Smooth muscle cell (in vitro differentiated cells): ENCODE measurements around the gene TBC1D17. TPM values are rescaled to one million over a fixed set of nuclear protein-coding genes. Genes with fewer than 3 reads are reported as not detected.

Source experiments
- microRNA-seq: library from miRNA; unstranded; fragments of <30 nt; microRNA quantifications from one replicate; pipeline ENCODE4, GENCODE V29; 2016; ENCODE audit warnings: borderline number of aligned reads
- polyA plus RNA-seq: library from polyadenylated mRNA; unstranded; fragments of >200 nt; fragmentation: Nextera tagmentation; extraction: Ambion mirVana; gene quantifications from 2 replicates; pipeline ENCODE4 v1.2.1, GENCODE V29; 2016
- small RNA-seq: library from RNA; depleted of rRNA; stranded (forward); fragments of <200 nt; gene quantifications from one replicate; pipeline ENCODE3, GENCODE V24; 2014
- total RNA-seq: library from RNA; depleted of rRNA; stranded (reverse); fragments of >200 nt; gene quantifications from 2 replicates; pipeline ENCODE4 v1.2.3, GENCODE V29; 2014

TBC1D17 gene
- total and polyA plus RNA-seq, 2 experiments from 2014 or later, result 9.2 to 41.8 TPM

Small RNA genes within 50 kb of the gene (microRNA-seq; reads per million reads assigned to microRNA genes)
- gene MIR4749 (8.2 reads per million, percentile 8 among the genes with 10 or more reads in this experiment), gene MIR4750 (9.4 reads per million, percentile 11 among the genes with 10 or more reads in this experiment), gene MIR6800 (not detected)

Small RNA genes within 50 kb of the gene (small RNA-seq; reads per million reads assigned to genes)
- not detected for gene MIR4749

Other genes starting within 250 kb of the TBC1D17 start
- gene RRAS, start 237.6 kb upstream of the TBC1D17 start, total RNA-seq, result 82.3 and 86.5 TPM in 2 replicates
- 224 and 248 TPM in 2 replicates for gene RRAS, start 237.6 kb upstream of the TBC1D17 start, polyA plus RNA-seq
- gene SCAF1, start 235.5 kb upstream of the TBC1D17 start, total RNA-seq, result 7.9 and 10.2 TPM in 2 replicates
- 12.1 and 15.9 TPM in 2 replicates for gene SCAF1, start 235.5 kb upstream of the TBC1D17 start, polyA plus RNA-seq
- 35.1 and 38.2 TPM in 2 replicates for gene IRF3, start 211.8 kb upstream of the TBC1D17 start, total RNA-seq
- 45.9 and 64.1 TPM in 2 replicates for gene IRF3, start 211.8 kb upstream of the TBC1D17 start, polyA plus RNA-seq
- gene BCL2L12, start 211.8 kb upstream of the TBC1D17 start, total RNA-seq, result 3.2 and 10.8 TPM in 2 replicates
- gene BCL2L12, start 211.8 kb upstream of the TBC1D17 start, polyA plus RNA-seq, result 34.0 and 44.1 TPM in 2 replicates
- 147 and 174 TPM in 2 replicates for gene PRMT1, start 200.4 kb upstream of the TBC1D17 start, total RNA-seq
- gene PRMT1, start 200.4 kb upstream of the TBC1D17 start, polyA plus RNA-seq, result 170 and 175 TPM in 2 replicates
- 1.6 and 3.6 TPM in 2 replicates for gene ADM5, start 188.1 kb upstream of the TBC1D17 start, total RNA-seq
- gene ADM5, start 188.1 kb upstream of the TBC1D17 start, polyA plus RNA-seq, result 1.7 and 3.1 TPM in 2 replicates
- gene CPT1C, start 186.6 kb upstream of the TBC1D17 start, total RNA-seq, result 7.6 and 19.7 TPM in 2 replicates
- gene CPT1C, start 186.6 kb upstream of the TBC1D17 start, polyA plus RNA-seq, result 20.0 and 21.0 TPM in 2 replicates
- not detected in 2 replicates for gene TSKS, start 114.4 kb upstream of the TBC1D17 start, total RNA-seq
- gene TSKS, start 114.4 kb upstream of the TBC1D17 start, polyA plus RNA-seq, result not detected in 2 replicates
- 55.8 and 57.7 TPM in 2 replicates for gene AP2A1, start 110.7 kb upstream of the TBC1D17 start, total RNA-seq
- gene AP2A1, start 110.7 kb upstream of the TBC1D17 start, polyA plus RNA-seq, result 57.8 and 65.2 TPM in 2 replicates
- gene FUZ, start 64.4 kb upstream of the TBC1D17 start, total RNA-seq, result 6.9 and 16.2 TPM in 2 replicates
- 18.3 and 19.8 TPM in 2 replicates for gene FUZ, start 64.4 kb upstream of the TBC1D17 start, polyA plus RNA-seq
- 16.9 and 20.4 TPM in 2 replicates for gene MED25, start 59.4 kb upstream of the TBC1D17 start, total RNA-seq
- 34.1 and 36.4 TPM in 2 replicates for gene MED25, start 59.4 kb upstream of the TBC1D17 start, polyA plus RNA-seq
- gene PTOV1, start 26.5 kb upstream of the TBC1D17 start, total RNA-seq, result 49.0 and 81.0 TPM in 2 replicates
- gene PTOV1, start 26.5 kb upstream of the TBC1D17 start, polyA plus RNA-seq, result 256 and 266 TPM in 2 replicates
- 15.3 and 19.4 TPM in 2 replicates for gene PNKP, start 10.1 kb upstream of the TBC1D17 start, total RNA-seq
- 42.4 and 53.6 TPM in 2 replicates for gene PNKP, start 10.1 kb upstream of the TBC1D17 start, polyA plus RNA-seq
- gene AKT1S1, start 347 bp upstream of the TBC1D17 start, total RNA-seq, result 10.4 and 15.8 TPM in 2 replicates
- gene AKT1S1, start 347 bp upstream of the TBC1D17 start, polyA plus RNA-seq, result 60.2 and 72.2 TPM in 2 replicates
- 0.13 TPM in 1 of 2 replicates, not detected in the other for gene IL4I1, start 19.2 kb downstream of the TBC1D17 start, total RNA-seq
- gene IL4I1, start 19.2 kb downstream of the TBC1D17 start, polyA plus RNA-seq, result 0.54 and 1.3 TPM in 2 replicates
- gene ATF5, start 51.5 kb downstream of the TBC1D17 start, total RNA-seq, result 4.2 and 5.0 TPM in 2 replicates
- gene ATF5, start 51.5 kb downstream of the TBC1D17 start, polyA plus RNA-seq, result 10.1 and 14.1 TPM in 2 replicates
- 17.6 and 24.2 TPM in 2 replicates for gene NUP62, start 51.8 kb downstream of the TBC1D17 start, total RNA-seq
- 29.5 and 34.2 TPM in 2 replicates for gene NUP62, start 51.8 kb downstream of the TBC1D17 start, polyA plus RNA-seq
- not detected in 2 replicates for gene SIGLEC11, start 83.5 kb downstream of the TBC1D17 start, total RNA-seq
- gene SIGLEC11, start 83.5 kb downstream of the TBC1D17 start, polyA plus RNA-seq, result not detected in 2 replicates
- 31.3 and 41.4 TPM in 2 replicates for gene VRK3, start 147.7 kb downstream of the TBC1D17 start, total RNA-seq
- 24.6 and 27.8 TPM in 2 replicates for gene VRK3, start 147.7 kb downstream of the TBC1D17 start, polyA plus RNA-seq
- 8.1 and 10.1 TPM in 2 replicates for gene ZNF473, start 148.3 kb downstream of the TBC1D17 start, total RNA-seq
- gene ZNF473, start 148.3 kb downstream of the TBC1D17 start, polyA plus RNA-seq, result 4.8 and 7.9 TPM in 2 replicates